ENCODE measurements around the gene COX6B1.
A peak's percentile ranks its signal among the peaks of the same experiment; 100 is the strongest.
"Not testable (repeated sequence)": the region's sequence is repeated elsewhere in the genome, so short reads cannot be mapped to it uniquely, and the experiment has no call there.

The COX6B1 gene

GRCh38 chr19:35675589-35676140, 27.5 kb downstream of the COX6B1 start:
- no peak for DNase-seq (ENCODE audit: low read depth)
- no peak overlapping the region for H3K4me3 ChIP-seq (ENCODE audit: low read length)
- TF ChIP-seq, protein P1, sequence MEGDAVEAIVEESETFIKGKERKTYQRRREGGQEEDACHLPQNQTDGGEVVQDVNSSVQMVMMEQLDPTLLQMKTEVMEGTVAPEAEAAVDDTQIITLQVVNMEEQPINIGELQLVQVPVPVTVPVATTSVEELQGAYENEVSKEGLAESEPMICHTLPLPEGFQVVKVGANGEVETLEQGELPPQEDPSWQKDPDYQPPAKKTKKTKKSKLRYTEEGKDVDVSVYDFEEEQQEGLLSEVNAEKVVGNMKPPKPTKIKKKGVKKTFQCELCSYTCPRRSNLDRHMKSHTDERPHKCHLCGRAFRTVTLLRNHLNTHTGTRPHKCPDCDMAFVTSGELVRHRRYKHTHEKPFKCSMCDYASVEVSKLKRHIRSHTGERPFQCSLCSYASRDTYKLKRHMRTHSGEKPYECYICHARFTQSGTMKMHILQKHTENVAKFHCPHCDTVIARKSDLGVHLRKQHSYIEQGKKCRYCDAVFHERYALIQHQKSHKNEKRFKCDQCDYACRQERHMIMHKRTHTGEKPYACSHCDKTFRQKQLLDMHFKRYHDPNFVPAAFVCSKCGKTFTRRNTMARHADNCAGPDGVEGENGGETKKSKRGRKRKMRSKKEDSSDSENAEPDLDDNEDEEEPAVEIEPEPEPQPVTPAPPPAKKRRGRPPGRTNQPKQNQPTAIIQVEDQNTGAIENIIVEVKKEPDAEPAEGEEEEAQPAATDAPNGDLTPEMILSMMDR (conservative IDR thresholded peaks at IDR 0.05; ENCODE audit: low read depth, low read length), result no peak

GRCh38 chr19:35689836-35690235, 41.7 kb downstream of the COX6B1 start:
- DNase-seq (ENCODE audit: low read depth), result no peak
- TF ChIP-seq, protein P1 (conservative IDR thresholded peaks at IDR 0.05; ENCODE audit: low read depth, low read length), result no peak
- H3K4me3 ChIP-seq (ENCODE audit: low read length), result no peak overlapping the region

- not testable (repeated sequence) for DNase-seq (ENCODE audit: low read depth); H3K4me3 ChIP-seq (ENCODE audit: low read length)
Measured at GRCh38 chr19:35691106-35691505, 43.0 kb downstream of the COX6B1 start.

DNA sequence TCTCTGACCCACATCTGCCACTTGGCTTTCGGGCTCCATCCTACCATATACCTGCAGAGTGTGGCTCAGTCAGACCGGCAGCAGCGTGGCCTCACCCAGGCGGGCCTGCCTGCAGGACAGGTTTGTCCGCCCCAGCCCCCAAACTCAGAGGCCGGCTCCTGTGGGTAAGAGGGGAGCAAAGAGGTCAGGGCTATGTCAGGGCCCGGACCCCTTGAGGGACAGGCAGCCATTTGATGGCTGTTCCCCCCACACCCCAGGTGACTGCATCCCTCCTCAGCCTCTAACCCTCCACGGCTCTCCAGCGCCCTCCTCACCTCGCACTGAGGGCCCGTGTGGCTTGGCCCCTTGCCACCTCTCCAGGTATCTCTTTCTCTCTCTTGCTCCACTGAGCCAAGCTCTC, 43.9 kb downstream of the COX6B1 start:
- H3K4me3 ChIP-seq (ENCODE audit: low read length), result no peak overlapping the region
- DNase-seq (ENCODE audit: low read depth), result no peak
- TF ChIP-seq, protein P1 (conservative IDR thresholded peaks at IDR 0.05; ENCODE audit: low read depth, low read length), result no peak

GRCh38 chr19:35693422-35693821, 45.3 kb downstream of the COX6B1 start:
- DNase-seq (ENCODE audit: low read depth), result no peak
- H3K4me3 ChIP-seq (ENCODE audit: low read length), result no peak overlapping the region
- TF ChIP-seq, protein P1 (conservative IDR thresholded peaks at IDR 0.05; ENCODE audit: low read depth, low read length), result no peak

DNA sequence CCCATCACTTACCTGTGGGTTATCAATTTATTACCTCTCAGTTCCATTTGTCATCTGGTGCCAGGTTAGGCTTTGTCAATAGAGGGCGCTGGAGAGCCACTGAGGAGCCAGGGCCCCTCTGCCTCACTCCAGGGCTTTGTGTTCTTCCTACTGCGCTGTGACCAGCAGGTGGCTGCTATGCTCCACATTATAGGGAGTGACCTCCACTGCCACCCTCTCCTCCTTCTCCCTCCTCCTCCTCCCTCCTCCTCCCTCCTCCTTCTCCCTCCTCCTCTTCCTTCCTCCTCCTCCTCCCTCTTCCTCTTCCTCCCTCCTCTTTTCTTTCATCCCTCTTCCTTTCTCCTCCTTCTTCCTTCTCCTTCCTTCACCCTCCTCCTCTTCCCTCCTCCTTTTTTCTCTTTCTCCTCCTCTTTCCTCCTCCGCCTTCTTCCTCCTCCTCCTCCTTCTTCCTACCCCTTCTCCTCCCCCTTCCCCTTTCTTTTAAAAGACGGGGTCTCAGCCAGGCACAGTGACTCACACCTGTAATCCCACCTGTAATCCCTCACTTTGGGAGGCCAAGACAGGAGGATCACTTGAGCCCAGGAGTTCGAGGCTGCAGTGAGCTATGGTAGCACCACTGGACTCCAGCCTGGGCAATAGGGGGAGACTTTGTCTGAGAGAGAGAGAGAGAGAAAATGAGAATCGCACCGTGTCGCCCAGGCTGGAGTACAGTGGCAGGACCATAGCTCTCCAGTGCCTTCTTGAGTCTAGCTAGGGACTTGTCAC, 45.9 kb downstream of the COX6B1 start:
- DNase-seq (ENCODE audit: low read depth), result peak; percentile 33
- no peak overlapping the region for H3K4me3 ChIP-seq (ENCODE audit: low read length)
- TF ChIP-seq, protein P1 (conservative IDR thresholded peaks at IDR 0.05; ENCODE audit: low read depth, low read length), result peak; percentile 99

GRCh38 chr19:35695895-35696422, 47.8 kb downstream of the COX6B1 start:
- TF ChIP-seq, protein P1 (conservative IDR thresholded peaks at IDR 0.05; ENCODE audit: low read depth, low read length), result no peak
- no peak for DNase-seq (ENCODE audit: low read depth)
- no peak overlapping the region for H3K4me3 ChIP-seq (ENCODE audit: low read length)

Data from retinal pigment epithelial cell (primary cell).